Activated gamma-delta T cell treated with Interleukin-2 at 50 U/mL for 16 hours (primary cell): ENCODE results near the gene UBA52.
"Not testable (repeated sequence)": the region's sequence is repeated elsewhere in the genome, so short reads cannot be mapped to it uniquely, and the experiment has no call there.

Source experiments
- DNase-seq: peaks from one replicate; pipeline ENCODE4 v3.0.0-alpha.2; 2020

UBA52 gene

GRCh38 chr19:18593367-18594095, 21.9 kb downstream of the UBA52 start:
- DNase-seq, result no peak

GRCh38 chr19:18594096-18594823, 22.6 kb downstream of the UBA52 start:
- DNase-seq, result peak; percentile 72

GRCh38 chr19:18594824-18595373, 23.2 kb downstream of the UBA52 start:
- no peak for DNase-seq

GRCh38 chr19:18595475-18595874, 23.8 kb downstream of the UBA52 start:
- no peak for DNase-seq

- DNase-seq, result no peak
These were observed 25.1 kb downstream of the UBA52 start for GRCh38 chr19:18596752-18597157.

GRCh38 chr19:18597809-18598660, 26.4 kb downstream of the UBA52 start:
- no peak for DNase-seq

GRCh38 chr19:18599485-18599884, 27.8 kb downstream of the UBA52 start:
- no peak for DNase-seq

- DNase-seq, result not testable (repeated sequence)
These were observed 29.2 kb downstream of the UBA52 start for GRCh38 chr19:18600692-18601397.

GRCh38 chr19:18601875-18602274, 30.2 kb downstream of the UBA52 start:
- DNase-seq, result no peak

- DNase-seq, result no peak
These were observed 31.7 kb downstream of the UBA52 start for GRCh38 chr19:18603255-18603957.

GRCh38 chr19:18603958-18604819, 32.5 kb downstream of the UBA52 start:
- no peak for DNase-seq

GRCh38 chr19:18604820-18605159, 33.1 kb downstream of the UBA52 start:
- DNase-seq, result no peak

GRCh38 chr19:18605196-18605545, 33.5 kb downstream of the UBA52 start:
- DNase-seq, result no peak

GRCh38 chr19:18605546-18606280, 34.1 kb downstream of the UBA52 start:
- no peak for DNase-seq

GRCh38 chr19:18606281-18607225, 34.9 kb downstream of the UBA52 start, which contains the start of gene CRLF1:
CRLF1 (minus strand) TSS chr19:18606799; CDS start chr19:18606656, 143 bp downstream.
- no peak for DNase-seq

- DNase-seq, result no peak
These were observed 35.8 kb downstream of the UBA52 start for GRCh38 chr19:18607226-18608101.

GRCh38 chr19:18608102-18608804, 36.6 kb downstream of the UBA52 start:
- DNase-seq, result no peak
